Stimulated activated CD4-positive, alpha-beta T cell treated with anti-CD3 and anti-CD28 coated beads, Interleukin-1b, Interleukin-23, amount 100 ng/mL, for 48 hours (primary cell): Measurements from ENCODE around the gene PPDPF.

ENCODE experiments used
- DNase-seq: peaks from one replicate; pipeline ENCODE4 v3.0.0-alpha.2; 2020

Gene PPDPF

GRCh38 chr20:63539092-63539430 is 18.5 kb downstream of the PPDPF start:
- DNase-seq: no peak

GRCh38 chr20:63539441-63540370 is 19.1 kb downstream of the PPDPF start:
- DNase-seq: no peak

GRCh38 chr20:63540417-63541186 is 20.0 kb downstream of the PPDPF start:
- DNase-seq: peak; percentile 39

GRCh38 chr20:63541371-63541770 is 20.8 kb downstream of the PPDPF start:
- DNase-seq: no peak

GRCh38 chr20:63542031-63542559 is 21.5 kb downstream of the PPDPF start:
- no peak for DNase-seq

GRCh38 chr20:63542696-63543095 is 22.1 kb downstream of the PPDPF start:
- no peak for DNase-seq

- no peak for DNase-seq
Observed at GRCh38 chr20:63543131-63543530, 22.6 kb downstream of the PPDPF start.

GRCh38 chr20:63543733-63544132 is 23.2 kb downstream of the PPDPF start:
- DNase-seq: no peak

- no peak for DNase-seq
Observed at GRCh38 chr20:63544241-63544957, 23.8 kb downstream of the PPDPF start.

GRCh38 chr20:63544958-63545516 is 24.5 kb downstream of the PPDPF start:
- DNase-seq: no peak

- no peak for DNase-seq
Observed at GRCh38 chr20:63545814-63546213, 25.2 kb downstream of the PPDPF start.

GRCh38 chr20:63546256-63546955 is 25.8 kb downstream of the PPDPF start:
- no peak for DNase-seq

GRCh38 chr20:63546956-63547724 is 26.6 kb downstream of the PPDPF start:
- DNase-seq: no peak

GRCh38 chr20:63547725-63548480 is 27.3 kb downstream of the PPDPF start, which contains the start of gene SRMS:
TSS of gene SRMS (minus strand) at chr20:63547749. CDS start at chr20:63547463, 286 bp downstream.
- DNase-seq: no peak

GRCh38 chr20:63548542-63548941 is 28.0 kb downstream of the PPDPF start:
- no peak for DNase-seq

GRCh38 chr20:63549019-63549418 is 28.5 kb downstream of the PPDPF start:
- DNase-seq: no peak

GRCh38 chr20:63549679-63550282 is 29.2 kb downstream of the PPDPF start:
- no peak for DNase-seq

- DNase-seq: no peak
Observed at GRCh38 chr20:63551068-63551467, 30.5 kb downstream of the PPDPF start.

GRCh38 chr20:63552481-63553249 is 32.1 kb downstream of the PPDPF start:
- DNase-seq: no peak
